IPS-NIHi7 (cell line): ENCODE data around the gene A1BG.
"Not testable (repeated sequence)": the region's sequence is repeated elsewhere in the genome, so short reads cannot be mapped to it uniquely, and the experiment has no call there.

Source experiments
- DNase-seq: peaks from one replicate; pipeline ENCODE4 v3.0.0; 2012; ENCODE audit warnings: mixed read lengths; ENCODE audit errors: extremely low spot score

Gene A1BG

GRCh38 chr19:58336820-58337219 lies 16.5 kb downstream of the A1BG start:
- DNase-seq, result no peak

GRCh38 chr19:58336216-58336615 lies 17.1 kb downstream of the A1BG start:
- DNase-seq, result no peak

- DNase-seq, result no peak
These were observed 17.7 kb downstream of the A1BG start for GRCh38 chr19:58335630-58336029.

- no peak for DNase-seq
These were observed 18.5 kb downstream of the A1BG start for GRCh38 chr19:58334691-58335249.

GRCh38 chr19:58332697-58333096 lies 20.6 kb downstream of the A1BG start:
- no peak for DNase-seq

- peak; percentile 39 for DNase-seq
These were observed 22.8 kb downstream of the A1BG start for GRCh38 chr19:58330458-58330857.

GRCh38 chr19:58328999-58329398 lies 24.3 kb downstream of the A1BG start:
- DNase-seq, result peak; percentile 81

GRCh38 chr19:58326914-58327726 lies 26.2 kb downstream of the A1BG start, which contains the start of gene ZSCAN22:
Gene ZSCAN22 (plus strand): TSS chr19:58326994. CDS start chr19:58334803, 7,809 bp downstream.
- peak; percentile 98 for DNase-seq

- no peak for DNase-seq
These were observed 26.8 kb downstream of the A1BG start for GRCh38 chr19:58326501-58326913.

GRCh38 chr19:58325311-58326022 lies 27.8 kb downstream of the A1BG start:
- no peak for DNase-seq

- DNase-seq, result no peak
These were observed 34.1 kb downstream of the A1BG start for GRCh38 chr19:58319241-58319640.

- no peak for DNase-seq
These were observed 35.0 kb downstream of the A1BG start for GRCh38 chr19:58318297-58318696.

GRCh38 chr19:58317476-58318072 lies 35.7 kb downstream of the A1BG start:
- peak; percentile 41 for DNase-seq

GRCh38 chr19:58315580-58315979 lies 37.7 kb downstream of the A1BG start:
- DNase-seq, result no peak

- DNase-seq, result no peak
These were observed 41.9 kb downstream of the A1BG start for GRCh38 chr19:58311345-58311865.

GRCh38 chr19:58310685-58311084 lies 42.6 kb downstream of the A1BG start:
- DNase-seq, result not testable (repeated sequence)

- DNase-seq, result no peak
These were observed 45.6 kb downstream of the A1BG start for GRCh38 chr19:58307736-58308135.

- DNase-seq, result no peak
These were observed 47.4 kb downstream of the A1BG start for GRCh38 chr19:58305932-58306323.

- DNase-seq, result peak; percentile 98
These were observed 48.0 kb downstream of the A1BG start, which contains the start of gene ERVK3-1 for GRCh38 chr19:58305065-58305931. Gene ERVK3-1 (plus strand): TSS chr19:58305377. CDS start chr19:58312169, 6,792 bp downstream.

- DNase-seq, result no peak
These were observed 48.6 kb downstream of the A1BG start for GRCh38 chr19:58304748-58305064.

- DNase-seq, result no peak
These were observed 49.0 kb downstream of the A1BG start for GRCh38 chr19:58304255-58304654.
